HL-60/S4 treated with retinoic acid at 250 ng/mL for 4 days and 3 days (cell line): ENCODE results near the gene ABCB9.

Experiments used
- in situ Hi-C: fragments of 300-500 bp; cut with MboI; formaldehyde crosslinking; loops from 2 replicates; pipeline ENCODE4 v1.7.0; 2022; ENCODE audit warnings: low sequenced_read_pairs

The ABCB9 gene

DNA sequence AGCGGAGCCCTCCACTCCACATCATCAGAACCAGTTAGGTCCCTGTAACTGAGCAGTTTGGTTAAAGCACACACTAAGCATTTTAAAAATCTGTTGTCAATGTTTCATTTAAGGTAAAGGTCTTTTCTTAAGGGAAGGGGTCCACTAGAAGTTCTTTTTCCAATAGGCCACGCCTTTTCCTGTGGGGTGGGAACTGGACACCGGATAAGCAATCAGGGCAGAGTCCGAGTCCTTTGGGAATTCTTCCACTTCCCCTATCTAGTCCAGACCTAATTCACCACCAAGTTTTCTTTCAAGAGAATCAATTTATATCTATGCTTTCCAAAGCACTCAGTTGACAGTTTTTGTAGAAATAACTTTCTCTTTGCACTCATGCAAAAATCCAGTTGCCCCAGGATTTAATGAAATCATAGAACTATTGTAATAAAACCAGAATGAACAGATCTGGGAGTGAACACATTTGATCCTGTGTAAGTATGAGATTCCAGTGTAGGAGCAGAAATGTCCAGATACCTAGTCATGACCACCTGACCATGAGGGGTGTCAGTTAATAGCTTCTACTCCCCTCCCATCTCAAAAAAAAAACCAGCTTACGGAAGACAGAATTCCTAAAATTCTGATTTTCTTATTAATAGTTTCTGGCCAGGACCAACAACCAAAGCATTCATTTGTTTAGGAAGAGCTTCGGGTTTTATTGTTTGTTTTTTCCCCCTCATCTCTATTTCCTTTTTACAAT lies 82.0 kb downstream of the ABCB9 start:
- in situ Hi-C loops = no loop called here

- in situ Hi-C loops = no loop called here
These were observed 83.2 kb downstream of the ABCB9 start for GRCh38 chr12:122882908-122883558.

DNA sequence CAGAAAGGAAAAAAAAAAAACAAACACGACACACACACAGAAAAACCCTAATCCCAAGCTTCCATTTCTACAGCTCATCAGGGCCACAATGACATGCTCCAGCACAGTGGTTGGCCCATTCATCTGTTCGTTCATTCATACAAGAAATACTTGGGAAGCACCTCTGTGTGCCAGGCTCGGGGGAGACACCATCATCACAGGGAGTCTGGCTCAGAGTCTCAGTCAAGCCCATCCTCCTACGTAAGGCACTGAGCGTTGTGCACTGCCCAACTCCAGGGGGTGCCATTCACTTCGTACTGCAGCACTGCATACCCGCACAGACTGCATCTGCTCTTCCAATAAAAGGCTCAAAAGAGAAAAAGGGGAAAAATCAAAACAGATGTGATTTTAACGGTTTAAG lies 85.6 kb downstream of the ABCB9 start:
- in situ Hi-C loops = no loop called here

DNA sequence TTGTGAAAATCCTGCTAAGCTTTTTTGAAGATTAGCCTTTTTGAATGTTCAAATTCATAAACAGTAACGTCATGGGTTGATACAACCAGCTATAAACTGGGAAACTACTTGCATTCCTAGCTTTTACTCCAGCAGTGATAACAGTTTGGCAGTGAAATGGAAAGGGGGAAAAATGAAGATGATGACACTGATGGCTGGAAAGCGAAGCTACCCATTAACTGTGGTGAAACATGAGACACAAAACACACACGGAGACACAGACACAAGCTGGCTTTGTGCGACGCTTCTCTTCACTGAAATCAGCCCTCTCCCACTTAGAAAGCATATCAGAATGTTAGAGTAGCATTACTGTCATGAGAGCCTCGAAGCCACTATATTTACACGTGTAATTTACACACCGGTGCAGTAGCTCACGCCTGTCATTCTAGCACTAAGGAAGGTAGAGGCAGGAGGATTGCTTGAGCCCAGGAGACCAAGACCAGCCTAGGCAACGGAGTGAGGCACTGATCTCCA lies 86.1 kb downstream of the ABCB9 start:
- in situ Hi-C loops = no loop called here
